Stimulated activated CD8-positive, alpha-beta memory T cell treated with anti-CD3 and anti-CD28 coated beads, Interleukin-7, amount 100 ng/mL, for 1 hour (primary cell): Measurements from ENCODE around the gene RNF166.

Experiments
- DNase-seq, 2 donors: peaks; one replicate each; pipeline ENCODE4 v3.0.0-alpha.2; 2020; ENCODE audit warnings: low read depth in 2 of 2

Gene RNF166

GRCh38 chr16:88652762-88653063 lies 53.5 kb downstream of the RNF166 start:
- DNase-seq = no peak

GRCh38 chr16:88651989-88652761 lies 54.0 kb downstream of the RNF166 start:
- DNase-seq = no peak

GRCh38 chr16:88651276-88651988 lies 54.8 kb downstream of the RNF166 start:
- DNase-seq = peak in 1 of 2 donors; percentile 36

GRCh38 chr16:88650749-88651275 lies 55.4 kb downstream of the RNF166 start, which contains the start of gene CYBA:
TSS of gene CYBA (minus strand) at chr16:88651053. CDS start at chr16:88651013, 40 bp downstream.
- DNase-seq = peak; percentile 53 to 65

- DNase-seq = no peak
These were observed 56.1 kb downstream of the RNF166 start for GRCh38 chr16:88649924-88650748.

GRCh38 chr16:88649195-88649923 lies 56.8 kb downstream of the RNF166 start:
- DNase-seq = no peak

GRCh38 chr16:88647178-88648070 lies 58.8 kb downstream of the RNF166 start:
- no peak for DNase-seq
